ENCODE measurements around the gene OTOF. TPM values are rescaled to one million over a fixed set of nuclear protein-coding genes. Genes with fewer than 3 reads are reported as not detected.

Gene OTOF
- total RNA-seq, 1 donor from 2014 or later = 12.1 TPM

DNA sequence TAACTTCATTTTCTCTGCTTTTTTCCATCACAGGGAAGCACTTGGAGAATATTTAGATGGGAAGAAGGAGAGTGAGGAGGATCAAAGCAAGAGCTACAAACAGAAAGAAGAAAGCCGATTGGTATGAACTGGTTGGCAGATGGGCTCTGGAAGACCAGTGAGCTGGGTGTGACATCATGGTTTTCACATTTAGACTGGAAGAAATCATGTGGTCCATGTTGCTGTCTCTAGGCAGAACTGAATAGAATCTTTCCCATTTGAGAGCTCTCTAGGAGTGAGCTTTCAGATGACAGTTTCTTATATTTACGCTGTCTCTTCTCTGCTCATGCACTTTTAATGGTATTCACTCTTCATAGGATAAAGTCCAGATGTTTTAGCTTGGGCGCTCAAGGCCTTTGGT is 63.6 kb downstream of the OTOF start:
- intact Hi-C loops (cut with micrococcal nuclease) = no loop called here

DNA sequence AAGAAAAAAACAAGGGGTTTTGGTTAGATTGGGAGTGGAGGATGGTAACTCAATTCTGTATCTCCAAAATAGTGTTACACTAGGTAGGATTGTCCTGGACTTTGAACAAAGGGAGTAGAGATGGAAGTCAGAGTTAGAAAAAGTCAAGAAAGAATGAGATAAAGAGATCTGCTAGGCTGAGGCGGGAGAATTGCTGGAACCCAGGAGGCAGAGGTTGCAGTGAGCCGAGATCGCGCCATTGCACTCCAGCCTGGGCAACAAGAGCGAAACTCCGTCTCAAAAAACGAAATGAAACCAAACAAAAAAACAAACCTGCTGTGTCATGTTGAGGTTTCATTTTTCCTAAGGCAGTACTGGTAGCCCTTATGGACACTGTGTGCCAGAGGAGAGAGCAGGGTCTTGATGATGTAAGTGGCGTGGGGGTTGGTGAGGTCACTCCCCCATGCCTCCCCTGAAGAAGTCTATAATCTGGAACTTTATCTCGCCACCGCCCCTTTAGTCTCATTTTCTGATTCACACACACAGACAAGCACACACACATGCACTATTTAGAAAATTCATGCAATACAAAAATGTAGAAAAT is 65.7 kb downstream of the OTOF start:
- intact Hi-C loops (cut with micrococcal nuclease) = no loop called here

- intact Hi-C loops (cut with micrococcal nuclease) = no loop called here
These were observed 66.5 kb downstream of the OTOF start for GRCh38 chr2:26411419-26411818.

- intact Hi-C loops (cut with micrococcal nuclease) = no loop called here
These were observed 67.1 kb downstream of the OTOF start for GRCh38 chr2:26410764-26411243.

GRCh38 chr2:26409785-26410184 is 68.1 kb downstream of the OTOF start:
- intact Hi-C loops (cut with micrococcal nuclease) = no loop called here

DNA sequence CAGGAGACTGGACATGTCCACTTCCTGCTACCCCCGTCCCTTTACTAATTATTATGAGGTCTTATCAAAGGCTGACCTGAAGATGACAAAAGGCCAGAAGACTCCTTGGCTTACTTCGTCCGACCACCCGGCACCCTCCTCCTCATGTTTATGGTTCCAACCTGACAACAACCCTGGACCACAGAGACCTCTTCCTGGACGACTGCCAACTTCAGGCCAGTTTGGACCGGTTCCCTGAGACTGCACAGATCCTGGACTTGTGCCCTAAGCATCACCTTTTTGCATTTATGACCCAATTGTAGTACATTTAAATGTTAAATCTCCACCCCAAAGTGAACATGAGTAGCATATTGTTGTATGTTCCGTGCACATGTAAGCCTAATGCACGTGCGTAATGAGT is 70.4 kb downstream of the OTOF start:
- intact Hi-C loops (cut with micrococcal nuclease) = no loop called here

Other genes with a start within 250 kb of the OTOF start
- 117 and 119 TPM in 2 replicates for gene HADHA, start 233.5 kb downstream of the OTOF start, total RNA-seq
- gene HADHB, start 233.2 kb downstream of the OTOF start, total RNA-seq = 56.9 and 67.7 TPM in 2 replicates
- gene SELENOI, start 132.0 kb downstream of the OTOF start, total RNA-seq = 37.1 and 38.5 TPM in 2 replicates
- 4.8 and 4.9 TPM in 2 replicates for gene ADGRF3, start 131.3 kb downstream of the OTOF start, total RNA-seq
- not detected in 2 replicates for gene DRC1, start 76.2 kb downstream of the OTOF start, total RNA-seq
- gene CIB4, start 163.2 kb upstream of the OTOF start, total RNA-seq = not detected in 2 replicates
- gene KCNK3, start 214.6 kb upstream of the OTOF start, total RNA-seq = not detected in 2 replicates